PC-3 (cell line): ENCODE measurements around the gene KRT1. TPM values are rescaled to one million over a fixed set of nuclear protein-coding genes. Genes with fewer than 3 reads are reported as not detected.

Experiments used
- ATAC-seq: fragments of 200-7000 bp; cut with Tn5 transposase; 2 replicates; pipeline ENCODE4 v1.9.1; 2020; ENCODE audit warnings: mild to moderate bottlenecking, moderate library complexity
- BruUV-seq: library from RNA; stranded (reverse); fragments of 400-500 nt; replicated peaks from 2 replicates; lab custom pipeline; 2021; lab: Mats Ljungman, UMichigan
- CTCF ChIA-PET: fragments of 300-600 bp; sonication (Branson Sonifier 250); formaldehyde crosslinking; loops from one replicate; lab custom pipeline; 2022; ENCODE audit warnings: antibody characterized with exemption; lab: Charles Lee
- POLR2A ChIA-PET: fragments of 300-600 bp; sonication (Branson Sonifier 250); formaldehyde crosslinking; loops from one replicate; lab custom pipeline; 2022; ENCODE audit warnings: antibody characterized with exemption; ENCODE audit not compliant: unreplicated experiment; lab: Charles Lee
- DNase-seq: peaks from one replicate; pipeline ENCODE4 v3.0.0-alpha.2; 2015
- H2AFZ ChIP-seq: fragments of 300-600 bp; sonication (generic); 2 replicates; pipeline ENCODE4 v1.6.0; 2016; ENCODE audit warnings: antibody characterized with exemption, low read length
- H3F3A ChIP-seq: fragments of 300-600 bp; sonication (generic); one replicate; pipeline ENCODE4 v1.6.0; 2017; ENCODE audit warnings: antibody characterized with exemption, low read length, control low read depth, mild to moderate bottlenecking; ENCODE audit not compliant: unreplicated experiment
- H3K27ac ChIP-seq: fragments of 300-600 bp; sonication (generic); 2 replicates; pipeline ENCODE4 v1.5.1; 2016; ENCODE audit warnings: mild to moderate bottlenecking, low read length
- H3K27me3 ChIP-seq: fragments of 300-600 bp; sonication (generic); 2 replicates; pipeline ENCODE4 v1.6.1; 2016; ENCODE audit warnings: low read length, mixed read lengths
- H3K36me3 ChIP-seq: fragments of 300-600 bp; sonication (generic); 2 replicates; pipeline ENCODE4 v1.6.1; 2016; ENCODE audit warnings: low read depth, mixed run types, low read length, mixed read lengths
- H3K4me1 ChIP-seq: fragments of 300-600 bp; sonication (generic); 2 replicates; pipeline ENCODE4 v1.5.1; 2016; ENCODE audit warnings: low read length; ENCODE audit not compliant: insufficient read depth
- H3K4me2 ChIP-seq: fragments of 300-600 bp; sonication (generic); 2 replicates; pipeline ENCODE4 v1.6.0; 2016; ENCODE audit warnings: low read length
- H3K4me3 ChIP-seq: fragments of 300-600 bp; sonication (generic); 2 replicates; pipeline ENCODE4 v1.5.1; 2016; ENCODE audit warnings: mild to moderate bottlenecking, low read length, mixed read lengths
- H3K79me2 ChIP-seq: fragments of 300-600 bp; sonication (generic); 2 replicates; pipeline ENCODE4 v1.6.1; 2017; ENCODE audit warnings: low read length, mixed read lengths
- H3K9ac ChIP-seq: fragments of 300-600 bp; sonication (generic); 2 replicates; pipeline ENCODE4 v1.6.0; 2016; ENCODE audit warnings: mild to moderate bottlenecking, low read length
- H3K9me2 ChIP-seq: fragments of 300-600 bp; sonication (generic); replicated peaks from 2 replicates; pipeline ENCODE4 v1.6.1; 2016; ENCODE audit warnings: mixed run types, low read length, mixed read lengths
- H3K9me3 ChIP-seq: fragments of 300-600 bp; sonication (generic); 2 replicates; pipeline ENCODE4 v1.6.1; 2016; ENCODE audit warnings: low read length, mixed read lengths
- H4K20me1 ChIP-seq: fragments of 300-600 bp; sonication (generic); 2 replicates; pipeline ENCODE4 v1.6.1; 2016; ENCODE audit warnings: low read length, mixed read lengths
- CTCF ChIP-seq: fragments of 300-600 bp; sonication (generic); conservative IDR thresholded peaks from 2 replicates; pipeline ENCODE4 v1.5.1; 2017; ENCODE audit warnings: antibody characterized with exemption, low read depth, mild to moderate bottlenecking, low read length
- EZH2 ChIP-seq: fragments of 300-600 bp; sonication (generic); IDR thresholded peaks from one replicate; pipeline ENCODE4 v1.6.1; 2017; ENCODE audit warnings: antibody characterized with exemption, mild to moderate bottlenecking, low read length; ENCODE audit not compliant: unreplicated experiment
- EZH2phosphoT487 ChIP-seq: fragments of 300-600 bp; sonication (generic); IDR thresholded peaks from 2 replicates; pipeline ENCODE4 v1.6.1; 2018; ENCODE audit warnings: mild to moderate bottlenecking, antibody characterized with exemption, low read length, borderline replicate concordance
- intact Hi-C: fragments of 100-400 bp; cut with micrococcal nuclease; formaldehyde crosslinking; loops from 2 replicates; pipeline ENCODE4 v1.9.0; 2023
- total RNA-seq: library from RNA; depleted of rRNA; stranded (reverse); fragments of >200 nt; gene quantifications from 2 replicates; pipeline ENCODE4 v1.2.3, GENCODE V29; 2014

Gene KRT1
- total RNA-seq, 1 experiment from 2014 or later = not detected

GRCh38 chr12:52722680-52723079 is 42.5 kb upstream of the KRT1 start:
- H3K36me3 ChIP-seq = no peaks in the 10 kb centered on the region
- H3K9me3 ChIP-seq = no peaks in the 10 kb centered on the region
- ChIA-PET CTCF (no interaction called here), POLR2A (no interaction called here)
- H3K9me2 ChIP-seq = no peaks in the 10 kb centered on the region
- no peak overlapping the region for H3K4me2 ChIP-seq
- BruUV-seq = no TSS peak
- H3K27me3 ChIP-seq = no peaks in the 10 kb centered on the region
- peaks cover 24% of the 10 kb centered on the region for H3K4me1 ChIP-seq
- no peak overlapping the region for H2AFZ ChIP-seq
- H3K27ac ChIP-seq = no peak overlapping the region
- DNase-seq (no peak), ATAC-seq (no peak)
- TF ChIP-seq EZH2phosphoT487 (no peak), EZH2 (no peak), CTCF (no peak)
- H4K20me1 ChIP-seq = no peaks in the 10 kb centered on the region
- no peaks in the 10 kb centered on the region for H3F3A ChIP-seq
- intact Hi-C loops = no loop called here
- H3K9ac ChIP-seq = no peak overlapping the region
- H3K79me2 ChIP-seq = no peaks in the 10 kb centered on the region
- no peak overlapping the region for H3K4me3 ChIP-seq

GRCh38 chr12:52721838-52722470 is 41.7 kb upstream of the KRT1 start:
- Histone ChIP-seq H2AFZ (no peak overlapping the region), H3K4me1 (peaks cover 24% of the 10 kb centered on the region), H3K36me3 (no peaks in the 10 kb centered on the region), H3K9ac (no peak overlapping the region), H3K27me3 (no peaks in the 10 kb centered on the region), H3K9me2 (no peaks in the 10 kb centered on the region), H3K4me3 (no peak overlapping the region), H3F3A (no peaks in the 10 kb centered on the region), H3K9me3 (no peaks in the 10 kb centered on the region), H4K20me1 (no peaks in the 10 kb centered on the region), H3K79me2 (no peaks in the 10 kb centered on the region), H3K4me2 (no peak overlapping the region), H3K27ac (no peak overlapping the region)
- DNase-seq (no peak), ATAC-seq (no peak)
- intact Hi-C loops = no loop called here
- no peak for TF ChIP-seq EZH2
- TF ChIP-seq EZH2phosphoT487 = no peak
- TF ChIP-seq CTCF = no peak
- CTCF ChIA-PET = no interaction called here
- BruUV-seq = no TSS peak
- POLR2A ChIA-PET = no interaction called here

GRCh38 chr12:52720365-52720886 is 40.2 kb upstream of the KRT1 start:
- ATAC-seq (peak; percentile 71), DNase-seq (peak; percentile 90)
- Histone ChIP-seq H3K4me3 (no peak overlapping the region), H3K79me2 (no peaks in the 10 kb centered on the region), H3K27me3 (no peaks in the 10 kb centered on the region), H3K9ac (peak overlapping the region; percentile 32; the same call in 1 of the 2 replicates), H3K9me3 (no peaks in the 10 kb centered on the region), H4K20me1 (no peaks in the 10 kb centered on the region), H3F3A (no peaks in the 10 kb centered on the region), H3K4me1 (peaks cover 12% of the 10 kb centered on the region), H3K9me2 (no peaks in the 10 kb centered on the region), H3K4me2 (peak overlapping the region; percentile 55), H3K27ac (peak overlapping the region; percentile 74), H2AFZ (0 out of 2 replicates have a peak overlapping the region, but pooled peaks have one; percentile 9), H3K36me3 (no peaks in the 10 kb centered on the region)
- POLR2A ChIA-PET = no interaction called here
- CTCF ChIA-PET = interaction anchor here (0.5 kb wide), 1 partner anchor 78 kb away, joined by 3 read pairs; no protein-coding TSS in a partner anchor
- intact Hi-C loops = no loop called here
- no TSS peak for BruUV-seq
- TF ChIP-seq EZH2 = no peak
- TF ChIP-seq EZH2phosphoT487 = no peak
- TF ChIP-seq CTCF = no peak
